Prostate gland (tissue), 2 donors: ENCODE results near the gene ZNF549. TPM values are rescaled to one million over a fixed set of nuclear protein-coding genes. Genes with fewer than 3 reads are reported as not detected.
"Not testable (repeated sequence)": the region's sequence is repeated elsewhere in the genome, so short reads cannot be mapped to it uniquely, and the experiment has no call there.

Experiments used
- DNase-seq: peaks from one replicate; pipeline ENCODE4 v3.0.0-alpha.2; 2019; ENCODE audit warnings: low spot score
- H3K27ac ChIP-seq, 2 donors: fragments of 200-600 bp; sonication (generic); 2 replicates each; pipeline ENCODE4 v1.5.1; 2017 to 2019
- H3K27me3 ChIP-seq: fragments of 200-600 bp; sonication (generic); replicated peaks from 2 replicates; pipeline ENCODE4 v1.5.1; 2019; ENCODE audit not compliant: insufficient read depth
- H3K36me3 ChIP-seq, 2 donors: fragments of 200-600 bp; sonication (generic); 1 replicate in 1 of 2; 2 replicates in 1 of 2; pipeline versions ENCODE4 v1.5.1 to v1.8.1; 2017 to 2019
- H3K4me1 ChIP-seq: fragments of 200-600 bp; sonication (generic); replicated peaks from 2 replicates; pipeline ENCODE4 v1.5.1; 2019
- H3K4me3 ChIP-seq, 2 donors: fragments of 200-600 bp; sonication (generic); 2 replicates each; pipeline ENCODE4 v1.5.1; 2017 to 2019
- H3K9me3 ChIP-seq: fragments of 200-600 bp; sonication (generic); 2 replicates; pipeline ENCODE4 v1.5.1; 2017
- CTCF ChIP-seq, 4 experiments: fragments of 200-600 bp in 2 of 4; fragments of 450-650 bp in 2 of 4; sonication (generic) in 2 of 4; IDR thresholded peaks; 1 replicate in 3 of 4; 2 replicates in 1 of 4; pipeline ENCODE4 v1.5.1; 2016 to 2019; ENCODE audit warnings: antibody characterized with exemption in 4 of 4, mild to moderate bottlenecking in 2 of 4, moderate library complexity in 2 of 4
- POLR2A ChIP-seq: fragments of 450-650 bp; IDR thresholded peaks from one replicate; pipeline ENCODE4 v1.6.1; 2016; ENCODE audit warnings: antibody characterized with exemption, mild to moderate bottlenecking
- POLR2AphosphoS5 ChIP-seq: sonication (generic); formaldehyde crosslinking; IDR thresholded peaks from one replicate; pipeline ENCODE4 v1.6.1; 2017; ENCODE audit warnings: antibody characterized with exemption
- WGBS: methylation state at CpG from one replicate; pipeline ENCODE4 v1.1.5; 2018; 5-methylcytosine and 5-hydroxymethylcytosine counted together
- intact Hi-C: fragments of 100-400 bp; cut with DNase I; formaldehyde crosslinking; loops from one replicate; pipeline ENCODE4 v1.14.2; 2022
- total RNA-seq, 2 donors: library from RNA; depleted of rRNA; stranded (reverse); fragments of >200 nt; gene quantifications; one replicate each; pipeline ENCODE4 v1.1.0, GENCODE V29; 2016

ZNF549 gene
- total RNA-seq: 10 to 100 TPM in 1 of 2 donors, 1 to 10 TPM in 1; 7.4 to 11.7 TPM

- Histone ChIP-seq H3K27ac (peak within 1 kb of the TSS; percentile 78 to 80), H3K27me3 (no peaks in the 10 kb centered on the region), H3K4me3 (peak within 1 kb of the TSS; percentile 72 to 85), H3K4me1 (no peaks in the 10 kb centered on the region), H3K9me3 (no peaks in the 10 kb centered on the region), H3K36me3 (peaks cover 0 to 4% of the 10 kb centered on the region in 2 donors)
- peak; percentile 92 for DNase-seq
- TF ChIP-seq POLR2A (no peak), CTCF (IDR thresholded peaks at IDR 0.05) (peak in 2 of 4 experiments; percentile 28 to 29), POLR2AphosphoS5 (peak; percentile 97)
- 2% methylated on average over 64 of the region's 64 CpGs for WGBS
- intact Hi-C loops: no loop called here
These were observed at the start of gene ZNF549 for GRCh38 chr19:57527136-57527881. ZNF549 (plus strand) TSS chr19:57527356; CDS start chr19:57527574, 218 bp downstream.

GRCh38 chr19:57487477-57488298 lies 39.5 kb upstream of the ZNF549 start, which contains the start of gene ZNF419:
ZNF419 (plus strand) TSS chr19:57487750; CDS start chr19:57487951, 201 bp downstream.
- TF ChIP-seq POLR2AphosphoS5: peak; percentile 98
- peak in 2 of 4 experiments; percentile 11 to 27 for TF ChIP-seq CTCF (IDR thresholded peaks at IDR 0.05)
- TF ChIP-seq POLR2A: peak; percentile 70
- 2% methylated on average over 27 of the region's 69 CpGs for WGBS
- H3K36me3 ChIP-seq, H3K4me1 ChIP-seq, H3K27me3 ChIP-seq, H3K9me3 ChIP-seq, intact Hi-C loops: not testable (repeated sequence)
- peak; percentile 95 for DNase-seq
- peak within 1 kb of the TSS; percentile 75 to 76 for H3K27ac ChIP-seq
- peak within 1 kb of the TSS; percentile 77 to 83 for H3K4me3 ChIP-seq

DNA sequence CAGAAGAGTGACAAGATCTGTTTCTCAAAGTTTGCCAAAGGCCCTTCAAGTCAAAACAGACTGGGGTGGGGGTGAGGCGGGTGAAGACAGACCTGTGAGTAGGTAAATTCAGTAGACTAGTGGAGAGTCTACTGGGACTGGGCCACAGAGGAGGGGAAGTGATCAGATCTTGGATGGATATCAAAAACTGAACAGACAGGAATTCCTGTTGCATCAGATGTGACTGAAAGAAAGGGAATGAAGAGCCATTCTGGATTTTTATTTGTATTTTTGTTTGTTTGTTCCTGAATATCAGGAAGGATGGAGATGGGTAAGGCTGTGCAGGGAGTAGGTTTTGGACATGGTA lies 38.9 kb upstream of the ZNF549 start:
- H3K36me3 ChIP-seq, H3K4me3 ChIP-seq, DNase-seq, H3K9me3 ChIP-seq, H3K4me1 ChIP-seq, H3K27me3 ChIP-seq, intact Hi-C loops, H3K27ac ChIP-seq: not testable (repeated sequence)
- no CpG with 5 or more reads among the region's 1 CpG for WGBS

DNA sequence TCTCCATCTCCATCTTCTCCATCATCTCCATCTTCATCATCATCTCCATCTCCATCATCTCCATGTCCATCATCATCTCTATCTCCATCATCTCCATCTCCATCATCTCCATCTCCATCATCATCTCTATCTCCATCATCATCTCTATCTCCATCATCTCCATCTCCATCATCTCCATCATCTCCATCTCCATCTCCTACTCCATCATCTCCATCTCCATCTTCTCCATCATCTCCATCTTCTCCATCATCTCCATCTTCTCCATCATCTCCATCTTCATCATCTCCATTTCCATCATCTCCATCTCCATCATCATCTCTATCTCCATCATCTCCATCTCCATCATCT lies 27.9 kb upstream of the ZNF549 start:
- intact Hi-C loops, H3K4me3 ChIP-seq: not testable (repeated sequence)

DNA sequence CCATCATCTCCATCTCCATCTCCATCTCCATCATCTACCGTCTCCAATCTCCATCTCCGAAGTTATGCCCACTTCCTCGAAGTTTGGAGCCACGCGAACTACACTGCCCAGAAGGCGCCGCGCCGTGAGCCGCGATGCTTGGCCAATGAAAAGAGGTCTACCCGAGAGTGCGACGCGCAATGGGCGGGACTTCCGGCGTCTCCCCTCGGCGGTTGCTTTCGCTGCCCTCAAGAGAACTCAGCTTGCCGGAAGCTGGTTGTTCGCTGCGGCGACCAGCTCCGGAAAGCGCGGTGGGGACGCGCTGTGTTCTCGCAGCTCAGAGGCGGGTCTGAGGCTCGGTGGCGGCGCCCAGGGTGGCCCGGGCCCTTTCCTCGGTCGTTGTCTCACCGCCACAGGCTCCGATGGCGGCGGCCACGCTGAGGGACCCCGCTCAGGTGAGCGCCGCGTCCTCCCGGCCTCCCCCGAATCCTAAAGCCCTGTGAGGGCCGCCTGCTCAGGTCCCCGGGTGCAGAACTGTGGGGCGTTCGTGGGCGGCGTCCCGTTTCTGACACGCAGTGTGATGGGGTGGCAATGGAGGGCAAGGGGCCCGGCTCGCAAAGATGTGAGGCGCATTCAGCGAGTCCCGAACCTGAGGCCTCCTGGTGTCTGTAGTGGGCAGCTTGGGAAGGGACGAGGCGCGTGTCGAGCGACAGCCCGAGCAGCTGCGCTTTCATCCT lies 27.3 kb upstream of the ZNF549 start, which contains the start of gene ZNF773:
ZNF773 (plus strand) TSS at position 259 of the 716 bp plus-strand sequence; CDS start at position 402, 143 bp downstream.
- H3K4me3 ChIP-seq: peak within 1 kb of the TSS; percentile 76 to 88
- H3K27me3 ChIP-seq, H3K4me1 ChIP-seq, intact Hi-C loops, H3K36me3 ChIP-seq, H3K9me3 ChIP-seq: not testable (repeated sequence)
- peak within 1 kb of the TSS; percentile 81 to 83 for H3K27ac ChIP-seq
- peak; percentile 94 for DNase-seq
- peak; percentile 72 for TF ChIP-seq POLR2A
- peak; percentile 94 for TF ChIP-seq POLR2AphosphoS5
- under 1% methylated on average over 62 of the region's 69 CpGs for WGBS

More for the DNA sequence above, 27.9 kb upstream of the ZNF549 start:
- DNase-seq, H3K27me3 ChIP-seq, H3K4me1 ChIP-seq, H3K9me3 ChIP-seq, H3K27ac ChIP-seq, H3K36me3 ChIP-seq: not testable (repeated sequence)

- H3K9me3 ChIP-seq, intact Hi-C loops, DNase-seq, H3K27ac ChIP-seq, H3K4me1 ChIP-seq, H3K27me3 ChIP-seq, H3K36me3 ChIP-seq: not testable (repeated sequence)
- H3K4me3 ChIP-seq: peak overlapping the region in 1 of 2 donors; percentile 88
- WGBS: 0% methylated on average over 2 of the region's 4 CpGs
These were observed 26.8 kb upstream of the ZNF549 start for GRCh38 chr19:57500400-57500799.
